Thymus (tissue), 11 donors: ENCODE data around the gene ZFP36L1. TPM values are rescaled to one million over a fixed set of nuclear protein-coding genes. Genes with fewer than 3 reads are reported as not detected.

Experiments
- DNase-seq, 9 donors: peaks; one replicate each; pipeline ENCODE4 v3.0.0-alpha.2; 2013; ENCODE audit warnings: low spot score in 9 of 9, low read depth in 6 of 9, missing footprints in 1 of 9
- H3K27ac ChIP-seq, 2 donors: one replicate each; pipeline ENCODE4 v1.5.1; 2013; ENCODE audit warnings: control low read depth in 1 of 2, low read depth in 1 of 2, low read length in 1 of 2, mild to moderate bottlenecking in 1 of 2, moderate library complexity in 1 of 2
- H3K27me3 ChIP-seq, 2 donors: one replicate each; pipeline ENCODE4 v1.5.1; 2013; ENCODE audit warnings: low read length in 1 of 2; ENCODE audit not compliant: control insufficient read depth in 2 of 2, insufficient read depth in 1 of 2
- H3K36me3 ChIP-seq, 2 donors: one replicate each; pipeline ENCODE4 v1.5.1; 2013; ENCODE audit warnings: low read length in 1 of 2, mild to moderate bottlenecking in 1 of 2, moderate library complexity in 1 of 2; ENCODE audit not compliant: control insufficient read depth in 2 of 2, insufficient read depth in 2 of 2
- H3K4me1 ChIP-seq, 2 donors: one replicate each; pipeline ENCODE4 v1.5.1; 2013; ENCODE audit warnings: low read length in 2 of 2; ENCODE audit not compliant: control insufficient read depth in 2 of 2, insufficient read depth in 2 of 2
- H3K4me3 ChIP-seq, 2 donors: one replicate each; pipeline ENCODE4 v1.5.1; 2013; ENCODE audit warnings: low read length in 2 of 2, control low read depth in 1 of 2, mild to moderate bottlenecking in 1 of 2
- H3K9me3 ChIP-seq, 2 donors: one replicate each; pipeline ENCODE4 v1.5.1; 2013; ENCODE audit warnings: low read length in 1 of 2, mild to moderate bottlenecking in 1 of 2; ENCODE audit not compliant: control insufficient read depth in 2 of 2, insufficient read depth in 1 of 2
- WGBS: extraction: QIAGEN DNeasy Blood & Tissue Kit; methylation state at CpG from one replicate; pipeline ENCODE4 v1.1.7; 2013; 5-methylcytosine and 5-hydroxymethylcytosine counted together
- polyA plus RNA-seq: library from polyadenylated mRNA; stranded (reverse); fragments of 200-250 nt; gene quantifications from one replicate; pipeline ENCODE4 v1.2.3, GENCODE V29; 2013
- total RNA-seq: library from RNA; stranded (reverse); fragments of 120-200 nt; gene quantifications from one replicate; pipeline ENCODE4 v1.2.4, GENCODE V29; 2013
- donor health status: healthy.

Gene ZFP36L1
- total and polyA plus RNA-seq, 2 donors: 30.0 to 109 TPM

- peaks cover 8 to 17% of the 10 kb centered on the region in 2 donors for H3K36me3 ChIP-seq
- no peaks in the 10 kb centered on the region for H3K27me3 ChIP-seq
- H3K4me3 ChIP-seq: peak overlapping the region; percentile 69 to 95
- no peaks in the 10 kb centered on the region for H3K9me3 ChIP-seq
- peaks cover 10 to 35% of the 10 kb centered on the region in 2 donors for H3K4me1 ChIP-seq
- WGBS: 1% methylated on average over 36 of the region's 36 CpGs
- peak overlapping the region; percentile 100 for H3K27ac ChIP-seq
- peak in 1 of 9 donors; percentile 73 for DNase-seq
Measured at GRCh38 chr14:68794851-68795596, 2.2 kb upstream of the ZFP36L1 start.

DNA sequence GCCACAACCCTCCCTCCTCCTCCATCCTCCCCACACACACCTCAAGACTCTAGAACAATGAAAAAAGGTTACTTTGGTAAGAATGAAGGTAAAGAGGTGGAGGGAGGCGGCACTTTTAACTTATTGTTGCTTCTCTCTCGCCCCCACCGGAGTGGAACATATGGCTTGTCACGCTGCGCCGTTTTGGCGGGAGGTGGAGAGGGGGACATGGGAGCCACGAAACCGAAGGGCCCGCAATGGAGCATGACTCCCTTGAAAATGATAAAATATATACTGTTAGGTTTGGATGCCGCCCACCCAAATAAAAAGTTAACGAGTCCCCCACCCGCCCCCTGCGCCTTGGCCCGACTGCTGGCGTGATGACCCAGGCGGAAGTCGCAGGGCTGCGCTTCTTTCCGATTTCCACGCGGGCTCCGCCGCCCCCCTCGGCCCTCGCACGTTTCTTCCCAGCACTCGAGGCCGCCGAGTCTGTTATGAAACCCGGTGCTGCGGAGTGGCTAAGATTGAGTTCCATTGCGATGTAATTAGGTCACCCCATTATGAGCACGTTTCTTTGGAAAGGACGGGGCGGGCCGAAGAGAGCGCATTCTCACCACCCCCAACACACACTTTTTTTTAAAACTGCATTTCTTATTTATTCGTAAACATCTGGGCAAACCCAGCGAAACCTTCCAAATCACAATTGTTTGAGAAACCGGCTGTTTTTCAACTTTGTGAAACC lies 1.4 kb upstream of the ZFP36L1 start:
- no peaks in the 10 kb centered on the region for H3K9me3 ChIP-seq
- peak in 3 of 9 donors; percentile 65 to 87 (median 78) for DNase-seq
- H3K27me3 ChIP-seq: no peaks in the 10 kb centered on the region
- WGBS: under 1% methylated on average over 41 of the region's 41 CpGs
- peaks cover 10 to 40% of the 10 kb centered on the region in 2 donors for H3K4me1 ChIP-seq
- H3K36me3 ChIP-seq: peaks cover 15 to 24% of the 10 kb centered on the region in 2 donors
- peak overlapping the region; percentile 100 for H3K27ac ChIP-seq
- H3K4me3 ChIP-seq: peak overlapping the region; percentile 69 to 95

- Histone ChIP-seq H3K36me3 (peaks cover 19 to 28% of the 10 kb centered on the region in 2 donors), H3K27me3 (no peaks in the 10 kb centered on the region), H3K27ac (peak overlapping the region; percentile 100), H3K9me3 (no peaks in the 10 kb centered on the region), H3K4me1 (peaks cover 10 to 43% of the 10 kb centered on the region in 2 donors), H3K4me3 (peak overlapping the region; percentile 69 to 95)
- WGBS: under 1% methylated on average over 33 of the region's 33 CpGs
- no peak for DNase-seq
Measured at GRCh38 chr14:68793734-68794129, 865 bp upstream of the ZFP36L1 start.

- no peak for DNase-seq
- Histone ChIP-seq H3K36me3 (peaks cover 19 to 36% of the 10 kb centered on the region in 2 donors), H3K27me3 (no peaks in the 10 kb centered on the region), H3K4me1 (peaks cover 10 to 45% of the 10 kb centered on the region in 2 donors), H3K4me3 (peak overlapping the region; percentile 69 to 95), H3K9me3 (no peaks in the 10 kb centered on the region), H3K27ac (peak overlapping the region; percentile 96 to 100)
- WGBS: under 1% methylated on average over 13 of the region's 13 CpGs
Measured at GRCh38 chr14:68792678-68792978, 239 bp downstream of the ZFP36L1 start.

- Histone ChIP-seq H3K4me3 (peak overlapping the region; percentile 69 to 95), H3K27me3 (no peaks in the 10 kb centered on the region), H3K36me3 (peaks cover 24 to 42% of the 10 kb centered on the region in 2 donors), H3K9me3 (no peaks in the 10 kb centered on the region), H3K27ac (peak overlapping the region; percentile 96 to 100), H3K4me1 (peaks cover 11 to 49% of the 10 kb centered on the region in 2 donors)
- peak in 1 of 9 donors; percentile 56 for DNase-seq
- WGBS: under 1% methylated on average over 33 of the region's 33 CpGs
Measured at GRCh38 chr14:68791902-68792677, 777 bp downstream of the ZFP36L1 start.

GRCh38 chr14:68791078-68791901 lies 1.6 kb downstream of the ZFP36L1 start:
- H3K27ac ChIP-seq: peak overlapping the region; percentile 96 to 100
- H3K4me3 ChIP-seq: peak overlapping the region; percentile 69 to 95
- H3K9me3 ChIP-seq: no peaks in the 10 kb centered on the region
- WGBS: 6% methylated on average over 15 of the region's 15 CpGs
- peaks cover 11 to 49% of the 10 kb centered on the region in 2 donors for H3K4me1 ChIP-seq
- no peaks in the 10 kb centered on the region for H3K27me3 ChIP-seq
- DNase-seq: no peak
- H3K36me3 ChIP-seq: peaks cover 28 to 50% of the 10 kb centered on the region in 2 donors

DNA sequence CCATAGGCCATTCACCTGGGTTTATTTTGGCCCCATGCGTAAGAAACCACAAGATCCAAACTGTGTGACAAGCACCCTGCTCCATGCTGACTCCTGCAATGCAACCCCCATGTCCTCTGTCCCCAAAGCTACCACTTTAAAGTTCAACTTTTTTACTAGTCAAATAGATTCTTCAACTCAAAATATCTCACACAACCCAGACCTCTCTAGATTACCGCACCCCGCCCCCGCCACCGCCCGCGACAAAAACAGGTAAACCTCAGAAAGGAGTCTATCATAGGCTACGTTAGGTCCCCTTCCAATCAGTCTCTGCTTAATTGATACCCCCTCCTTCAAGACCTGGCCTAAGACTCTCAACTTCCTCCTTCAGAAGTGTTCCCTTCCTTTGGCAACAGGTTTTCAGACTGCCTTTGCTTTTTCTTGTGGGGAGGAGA lies 2.2 kb downstream of the ZFP36L1 start:
- Histone ChIP-seq H3K9me3 (no peaks in the 10 kb centered on the region), H3K36me3 (peaks cover 28 to 50% of the 10 kb centered on the region in 2 donors), H3K27ac (peak overlapping the region; percentile 96 to 100), H3K4me1 (peaks cover 9 to 52% of the 10 kb centered on the region in 2 donors), H3K4me3 (peak overlapping the region; percentile 69 to 95), H3K27me3 (no peaks in the 10 kb centered on the region)
- WGBS: 41% methylated on average over 8 of the region's 8 CpGs
- DNase-seq: no peak

- Histone ChIP-seq H3K27me3 (no peaks in the 10 kb centered on the region), H3K4me1 (peaks cover 9 to 59% of the 10 kb centered on the region in 2 donors), H3K27ac (peak overlapping the region; percentile 96 to 100), H3K9me3 (no peaks in the 10 kb centered on the region), H3K4me3 (peak overlapping the region; percentile 69 to 95), H3K36me3 (peaks cover 28 to 50% of the 10 kb centered on the region in 2 donors)
- no peak for DNase-seq
- 86% methylated on average over 45 of the region's 45 CpGs for WGBS
Measured at GRCh38 chr14:68789821-68790643, 2.8 kb downstream of the ZFP36L1 start.
